GM18499 (cell line): ENCODE results near the gene PRRT4.

Experiments used
- ATAC-seq: cut with Tn5 transposase; IDR thresholded peaks from one replicate; pipeline ENCODE4 v1.9.1; 2021; ENCODE audit warnings: moderate number of reproducible peaks; ENCODE audit not compliant: insufficient read depth, unreplicated experiment

The PRRT4 gene

DNA sequence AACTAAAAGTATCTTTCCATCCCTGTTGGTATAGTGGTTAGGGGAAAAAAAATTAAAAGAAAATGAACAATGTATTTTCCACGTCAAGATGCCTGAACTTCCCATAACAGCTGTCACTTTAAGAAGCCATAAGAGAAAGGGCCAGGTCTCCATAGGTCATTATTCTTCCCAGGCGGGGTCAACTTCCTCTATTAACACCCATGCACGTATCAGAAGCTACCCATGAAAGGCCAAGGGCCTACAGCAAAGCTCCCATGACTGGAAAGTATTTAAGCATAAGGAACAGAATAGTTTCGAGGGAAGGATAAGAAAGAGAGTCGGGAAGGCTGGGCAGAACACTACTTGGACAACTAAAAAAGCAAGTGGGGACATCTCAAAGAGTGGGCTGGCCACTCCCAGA is 57.8 kb downstream of the PRRT4 start:
- ATAC-seq: no peak

DNA sequence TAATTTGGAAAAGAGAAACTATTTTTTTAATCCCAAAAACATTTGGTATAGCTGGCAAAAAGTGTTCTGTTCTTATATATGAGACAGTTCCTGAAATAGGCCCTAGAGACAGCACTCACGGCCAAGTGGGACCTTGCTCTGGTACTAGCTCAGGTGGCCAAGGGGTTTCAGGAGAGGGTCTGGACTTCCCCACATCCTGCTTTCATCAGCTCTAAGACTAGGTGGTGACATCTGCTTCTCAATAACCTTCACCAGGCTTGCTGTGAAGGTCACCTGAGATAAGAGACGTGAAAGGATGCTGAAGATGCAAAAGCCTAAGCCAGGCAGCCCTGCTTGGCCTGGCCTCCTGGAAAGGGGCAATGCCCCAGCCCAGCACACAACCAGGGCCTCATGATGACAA is 58.4 kb downstream of the PRRT4 start:
- no peak for ATAC-seq

DNA sequence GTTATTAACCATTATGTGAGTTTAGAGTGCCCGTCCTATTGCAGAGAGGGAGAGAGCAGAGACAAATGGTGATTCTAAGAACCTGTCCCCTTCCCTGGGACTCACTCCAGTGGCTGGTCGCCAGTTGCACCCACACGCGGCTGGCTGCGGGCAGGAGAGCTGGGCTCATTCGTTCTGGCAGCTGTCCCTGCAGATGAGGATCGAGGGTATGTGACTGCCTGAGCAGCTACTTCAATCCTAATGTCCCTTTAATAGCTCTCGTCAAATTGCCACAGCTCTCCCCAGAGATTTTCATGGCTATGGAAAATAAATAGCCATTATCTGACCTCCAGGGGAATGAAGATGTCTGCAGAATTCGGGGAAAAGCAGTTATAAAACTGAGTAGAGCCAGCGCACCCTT is 59.4 kb downstream of the PRRT4 start:
- ATAC-seq: no peak
